Measurements from ENCODE around the gene MAP3K5.
A peak's percentile ranks its signal among the peaks of the same experiment; 100 is the strongest.
"Not testable (repeated sequence)": the region's sequence is repeated elsewhere in the genome, so short reads cannot be mapped to it uniquely, and the experiment has no call there.

Gene MAP3K5

GRCh38 chr6:136586295-136586694, 206.0 kb downstream of the MAP3K5 start:
- DNase-seq (ENCODE audit: extremely low read depth in 1 of 2, low read depth in 1 of 2), result no peak

GRCh38 chr6:136585523-136585922, 206.8 kb downstream of the MAP3K5 start:
- DNase-seq (ENCODE audit: extremely low read depth in 1 of 2, low read depth in 1 of 2), result not testable (repeated sequence)

GRCh38 chr6:136584290-136584689, 208.0 kb downstream of the MAP3K5 start:
- DNase-seq (ENCODE audit: extremely low read depth in 1 of 2, low read depth in 1 of 2), result not testable (repeated sequence)

- no peak for DNase-seq (ENCODE audit: extremely low read depth in 1 of 2, low read depth in 1 of 2)
These were observed 209.4 kb downstream of the MAP3K5 start for GRCh38 chr6:136582711-136583471.

GRCh38 chr6:136579800-136580199, 212.5 kb downstream of the MAP3K5 start:
- no peak for DNase-seq (ENCODE audit: extremely low read depth in 1 of 2, low read depth in 1 of 2)

GRCh38 chr6:136576821-136577220, 215.5 kb downstream of the MAP3K5 start:
- DNase-seq (ENCODE audit: extremely low read depth in 1 of 2, low read depth in 1 of 2), result no peak

GRCh38 chr6:136571496-136571895, 220.8 kb downstream of the MAP3K5 start:
- DNase-seq (ENCODE audit: extremely low read depth in 1 of 2, low read depth in 1 of 2), result no peak

GRCh38 chr6:136571065-136571464, 221.2 kb downstream of the MAP3K5 start:
- no peak for DNase-seq (ENCODE audit: extremely low read depth in 1 of 2, low read depth in 1 of 2)

GRCh38 chr6:136568129-136568528, 224.1 kb downstream of the MAP3K5 start:
- DNase-seq (ENCODE audit: extremely low read depth in 1 of 2, low read depth in 1 of 2), result no peak

- DNase-seq (ENCODE audit: extremely low read depth in 1 of 2, low read depth in 1 of 2), result no peak
These were observed 224.6 kb downstream of the MAP3K5 start for GRCh38 chr6:136567688-136568087.

- no peak for DNase-seq (ENCODE audit: extremely low read depth in 1 of 2, low read depth in 1 of 2)
These were observed 225.4 kb downstream of the MAP3K5 start for GRCh38 chr6:136566851-136567250.

- no peak for DNase-seq (ENCODE audit: extremely low read depth in 1 of 2, low read depth in 1 of 2)
These were observed 226.2 kb downstream of the MAP3K5 start for GRCh38 chr6:136566007-136566487.

GRCh38 chr6:136564180-136564579, 228.1 kb downstream of the MAP3K5 start:
- no peak for DNase-seq (ENCODE audit: extremely low read depth in 1 of 2, low read depth in 1 of 2)

- DNase-seq (ENCODE audit: extremely low read depth in 1 of 2, low read depth in 1 of 2), result no peak
These were observed 228.7 kb downstream of the MAP3K5 start for GRCh38 chr6:136563386-136564152.

GRCh38 chr6:136562211-136562610, 230.1 kb downstream of the MAP3K5 start:
- no peak for DNase-seq (ENCODE audit: extremely low read depth in 1 of 2, low read depth in 1 of 2)

- DNase-seq (ENCODE audit: extremely low read depth in 1 of 2, low read depth in 1 of 2), result no peak
These were observed 239.0 kb downstream of the MAP3K5 start for GRCh38 chr6:136553166-136553787.

GRCh38 chr6:136552054-136552453, 240.2 kb downstream of the MAP3K5 start:
- no peak for DNase-seq (ENCODE audit: extremely low read depth in 1 of 2, low read depth in 1 of 2)

GRCh38 chr6:136551103-136551502, 241.2 kb downstream of the MAP3K5 start:
- DNase-seq (ENCODE audit: extremely low read depth in 1 of 2, low read depth in 1 of 2), result no peak

GRCh38 chr6:136550330-136551071, 241.8 kb downstream of the MAP3K5 start, which contains the start of gene MAP7:
MAP7 (minus strand) TSS chr6:136550422; CDS start chr6:136550408, 14 bp downstream.
- DNase-seq (ENCODE audit: extremely low read depth in 1 of 2, low read depth in 1 of 2), result peak; percentile 24 to 49

GRCh38 chr6:136550045-136550329, 242.3 kb downstream of the MAP3K5 start:
- no peak for DNase-seq (ENCODE audit: extremely low read depth in 1 of 2, low read depth in 1 of 2)
